GM18499 (cell line): ENCODE data around the gene NIPAL1.
A peak's percentile ranks its signal among the peaks of the same experiment; 100 is the strongest.

ENCODE experiments used
- ATAC-seq: cut with Tn5 transposase; IDR thresholded peaks from one replicate; pipeline ENCODE4 v1.9.1; 2021; ENCODE audit warnings: moderate number of reproducible peaks; ENCODE audit not compliant: insufficient read depth, unreplicated experiment

Gene NIPAL1

GRCh38 chr4:48058617-48059530 lies 42.3 kb downstream of the NIPAL1 start:
- no peak for ATAC-seq

GRCh38 chr4:48064349-48064748 lies 47.8 kb downstream of the NIPAL1 start:
- ATAC-seq: no peak

- peak; percentile 62 for ATAC-seq
Observed at GRCh38 chr4:48065587-48066052, 49.0 kb downstream of the NIPAL1 start.

- ATAC-seq: no peak
Observed at GRCh38 chr4:48067536-48067935, 51.0 kb downstream of the NIPAL1 start.

- no peak for ATAC-seq
Observed at GRCh38 chr4:48068182-48068581, 51.6 kb downstream of the NIPAL1 start.

- ATAC-seq: no peak
Observed at GRCh38 chr4:48069026-48069425, 52.5 kb downstream of the NIPAL1 start.

GRCh38 chr4:48071191-48071590 lies 54.6 kb downstream of the NIPAL1 start:
- ATAC-seq: no peak

- no peak for ATAC-seq
Observed at GRCh38 chr4:48073567-48074103, 57.1 kb downstream of the NIPAL1 start.

- no peak for ATAC-seq
Observed at GRCh38 chr4:48074657-48075056, 58.1 kb downstream of the NIPAL1 start.

- ATAC-seq: no peak
Observed at GRCh38 chr4:48078425-48078824, 61.9 kb downstream of the NIPAL1 start.

- no peak for ATAC-seq
Observed at GRCh38 chr4:48078862-48079655, 62.5 kb downstream of the NIPAL1 start.

GRCh38 chr4:48079972-48080391 lies 63.4 kb downstream of the NIPAL1 start:
- no peak for ATAC-seq

GRCh38 chr4:48081196-48081595 lies 64.6 kb downstream of the NIPAL1 start:
- no peak for ATAC-seq

- ATAC-seq: no peak
Observed at GRCh38 chr4:48082956-48083355, 66.4 kb downstream of the NIPAL1 start.

- no peak for ATAC-seq
Observed at GRCh38 chr4:48085821-48086589, 69.4 kb downstream of the NIPAL1 start.
